ENCODE data around the gene MYO15A.

Gene MYO15A

DNA sequence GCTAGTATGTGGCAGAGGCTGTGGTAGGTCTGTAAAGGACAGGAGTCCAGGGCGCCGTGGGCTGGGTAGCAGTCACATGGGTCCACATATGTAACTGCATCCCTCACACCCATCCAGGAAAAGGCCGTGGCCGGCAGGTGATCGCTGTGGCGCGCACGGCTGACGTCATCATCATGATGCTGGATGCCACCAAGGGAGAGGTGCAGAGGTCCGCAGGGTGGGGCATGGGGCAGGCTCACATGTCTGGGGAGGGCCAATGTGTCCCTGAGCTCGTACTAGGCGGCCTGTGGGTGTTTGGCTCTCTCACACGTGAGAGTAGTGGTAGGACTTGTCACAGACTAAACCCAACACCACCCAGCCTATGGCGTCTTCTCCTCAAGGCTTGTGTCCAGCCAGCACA, 9.0 kb upstream of the MYO15A start:
- Mint-ChIP-seq H3K4me3 (no peak overlapping the region), H3K27ac (no peak overlapping the region), H3K27me3 (ENCODE audit: low read depth, poor library complexity) (no peaks in the 10 kb centered on the region), H3K4me1 (no peaks in the 10 kb centered on the region), H3K36me3 (ENCODE audit: low read depth) (peaks cover 19% of the 10 kb centered on the region), H3K9me3 (no peaks in the 10 kb centered on the region)
- no peak for TF ChIP-seq CTCF (IDR thresholded peaks at IDR 0.05)
- no peak for DNase-seq

- no peaks in the 10 kb centered on the region for H3K4me1 Mint-ChIP-seq
- DNase-seq, result no peak
- H3K36me3 Mint-ChIP-seq (ENCODE audit: low read depth), result peaks cover 16% of the 10 kb centered on the region
- no peaks in the 10 kb centered on the region for H3K27me3 Mint-ChIP-seq (ENCODE audit: low read depth, poor library complexity)
- no peak for TF ChIP-seq CTCF (IDR thresholded peaks at IDR 0.05)
- H3K9me3 Mint-ChIP-seq, result no peaks in the 10 kb centered on the region
- no peak overlapping the region for H3K4me3 Mint-ChIP-seq
- no peak overlapping the region for H3K27ac Mint-ChIP-seq
These were observed 7.9 kb upstream of the MYO15A start for GRCh38 chr17:18100616-18101015.

DNA sequence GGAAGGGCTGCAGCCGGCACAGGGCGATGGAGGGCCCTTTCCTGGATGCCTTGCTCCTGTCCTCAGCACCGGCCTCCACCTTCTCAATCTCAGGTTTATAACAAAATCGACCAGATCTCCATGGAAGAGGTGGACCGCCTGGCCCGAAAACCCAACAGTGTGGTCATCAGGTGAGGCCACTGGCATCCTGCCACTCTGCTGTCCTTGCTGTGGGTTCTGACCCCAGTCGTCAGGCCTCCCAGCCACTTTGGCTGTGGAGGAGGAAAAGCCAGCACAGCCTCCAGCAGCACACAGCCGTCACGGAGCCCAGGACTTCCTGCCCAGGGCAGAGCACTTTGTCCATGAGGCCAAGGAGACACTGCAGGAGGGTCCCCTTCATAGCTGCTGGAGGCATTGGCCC, 6.7 kb upstream of the MYO15A start:
- Mint-ChIP-seq H3K9me3 (no peaks in the 10 kb centered on the region), H3K36me3 (ENCODE audit: low read depth) (peaks cover 4% of the 10 kb centered on the region), H3K27ac (peak overlapping the region; percentile 57), H3K4me1 (no peaks in the 10 kb centered on the region), H3K4me3 (no peak overlapping the region), H3K27me3 (ENCODE audit: low read depth, poor library complexity) (no peaks in the 10 kb centered on the region)
- DNase-seq, result no peak
- TF ChIP-seq CTCF (IDR thresholded peaks at IDR 0.05), result no peak

GRCh38 chr17:18102640-18103039, 5.9 kb upstream of the MYO15A start:
- no peaks in the 10 kb centered on the region for H3K27me3 Mint-ChIP-seq (ENCODE audit: low read depth, poor library complexity)
- no peak overlapping the region for H3K4me3 Mint-ChIP-seq
- no peak for DNase-seq
- H3K27ac Mint-ChIP-seq, result no peak overlapping the region
- peaks cover 4% of the 10 kb centered on the region for H3K36me3 Mint-ChIP-seq (ENCODE audit: low read depth)
- H3K4me1 Mint-ChIP-seq, result no peaks in the 10 kb centered on the region
- H3K9me3 Mint-ChIP-seq, result no peaks in the 10 kb centered on the region
- no peak for TF ChIP-seq CTCF (IDR thresholded peaks at IDR 0.05)

DNA sequence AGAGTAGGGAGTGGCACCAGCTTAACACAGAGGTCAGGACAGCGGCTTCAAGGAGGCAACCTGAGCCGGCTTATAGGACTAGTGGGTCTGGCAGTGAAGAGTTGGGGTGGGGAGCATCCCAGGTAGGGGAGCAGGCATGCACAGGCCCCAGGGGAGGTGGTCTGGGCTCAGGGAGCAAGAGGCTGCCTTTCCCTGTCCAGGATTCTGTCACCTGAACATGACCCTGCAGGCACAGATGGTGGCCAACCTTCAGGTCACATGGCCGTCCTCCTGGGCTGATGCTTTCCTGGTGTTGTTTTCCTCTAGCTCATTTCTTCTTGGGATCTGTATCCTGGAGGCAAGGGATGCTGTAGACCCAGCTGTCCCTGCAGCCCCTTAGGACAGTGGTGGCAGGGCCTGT, 3.5 kb upstream of the MYO15A start:
- TF ChIP-seq CTCF (IDR thresholded peaks at IDR 0.05), result no peak
- Mint-ChIP-seq H3K27ac (no peak overlapping the region), H3K9me3 (no peaks in the 10 kb centered on the region), H3K36me3 (ENCODE audit: low read depth) (no peaks in the 10 kb centered on the region), H3K4me1 (no peaks in the 10 kb centered on the region), H3K4me3 (no peak overlapping the region), H3K27me3 (ENCODE audit: low read depth, poor library complexity) (no peaks in the 10 kb centered on the region)
- no peak for DNase-seq

DNA sequence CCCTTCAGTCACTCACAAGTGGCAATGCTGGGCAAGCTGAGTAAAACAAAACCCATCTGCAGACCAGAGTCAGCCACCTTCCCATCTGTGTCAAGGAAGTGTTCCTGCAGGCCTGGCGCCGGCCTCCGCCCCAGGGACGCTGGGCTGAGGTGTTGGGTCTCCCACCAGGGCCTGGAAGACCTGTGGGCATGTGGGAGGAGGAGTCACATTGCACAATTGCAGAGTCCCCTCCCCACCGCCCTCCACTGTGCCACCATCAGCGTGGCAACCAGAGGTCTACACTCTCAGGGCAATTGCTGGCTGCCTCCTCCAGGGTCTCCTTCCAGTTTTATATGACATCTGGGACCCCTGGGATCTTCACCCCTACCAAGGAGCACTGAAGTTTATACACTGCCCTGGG, 3.0 kb upstream of the MYO15A start:
- H3K36me3 Mint-ChIP-seq (ENCODE audit: low read depth), result no peaks in the 10 kb centered on the region
- no peak for TF ChIP-seq CTCF (IDR thresholded peaks at IDR 0.05)
- H3K9me3 Mint-ChIP-seq, result no peaks in the 10 kb centered on the region
- no peak overlapping the region for H3K27ac Mint-ChIP-seq
- no peaks in the 10 kb centered on the region for H3K27me3 Mint-ChIP-seq (ENCODE audit: low read depth, poor library complexity)
- DNase-seq, result no peak
- H3K4me3 Mint-ChIP-seq, result no peak overlapping the region
- no peaks in the 10 kb centered on the region for H3K4me1 Mint-ChIP-seq

Measured in nephron progenitor cell (in vitro differentiated cells).